NCI-H1048 (cell line): ENCODE measurements around the gene GSTO2.

Source experiments
- DNase-seq: peaks from one replicate; lab custom pipeline; 2025; lab: John Stamatoyannopoulos, UW

Gene GSTO2

DNA sequence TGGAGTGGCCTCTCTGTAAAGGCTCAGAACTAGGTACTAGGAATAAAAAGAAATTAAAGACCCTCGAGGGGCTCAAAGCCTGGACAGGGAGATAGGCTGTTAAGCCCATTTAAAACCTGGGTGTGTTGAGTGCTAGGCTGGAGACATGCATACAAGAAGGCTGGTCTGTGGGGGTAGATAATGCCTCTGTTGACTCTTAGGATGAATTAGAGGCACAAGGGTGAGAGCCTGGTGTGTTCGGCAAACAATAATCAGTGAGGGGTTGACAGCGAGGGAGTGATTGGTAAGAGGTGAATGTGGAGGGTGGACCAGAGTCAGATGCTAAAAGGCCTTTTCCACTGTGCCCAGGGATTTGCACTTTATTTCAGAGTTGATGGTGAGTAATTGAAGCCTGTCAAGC lies 12.7 kb downstream of the GSTO2 start:
- DNase-seq = no peak

DNA sequence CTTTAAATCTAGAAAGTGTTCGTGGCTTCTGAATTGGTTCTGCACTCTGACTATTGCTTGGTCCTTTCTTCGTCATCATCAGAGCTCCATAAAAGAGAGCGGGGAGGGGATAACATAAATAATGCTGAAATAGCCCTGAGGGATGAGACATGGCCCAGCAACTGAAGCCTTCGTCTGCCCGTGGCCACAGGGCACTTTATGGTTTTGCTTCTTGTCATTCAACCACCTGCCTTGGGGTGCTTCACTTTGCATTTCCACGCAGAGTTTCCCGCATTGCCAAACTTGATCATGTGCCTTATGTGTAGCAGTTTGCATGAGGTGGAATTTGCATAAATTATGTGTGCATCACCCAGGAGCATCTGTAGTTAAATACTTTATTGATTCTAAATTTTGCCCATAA lies 15.9 kb downstream of the GSTO2 start:
- DNase-seq = no peak

DNA sequence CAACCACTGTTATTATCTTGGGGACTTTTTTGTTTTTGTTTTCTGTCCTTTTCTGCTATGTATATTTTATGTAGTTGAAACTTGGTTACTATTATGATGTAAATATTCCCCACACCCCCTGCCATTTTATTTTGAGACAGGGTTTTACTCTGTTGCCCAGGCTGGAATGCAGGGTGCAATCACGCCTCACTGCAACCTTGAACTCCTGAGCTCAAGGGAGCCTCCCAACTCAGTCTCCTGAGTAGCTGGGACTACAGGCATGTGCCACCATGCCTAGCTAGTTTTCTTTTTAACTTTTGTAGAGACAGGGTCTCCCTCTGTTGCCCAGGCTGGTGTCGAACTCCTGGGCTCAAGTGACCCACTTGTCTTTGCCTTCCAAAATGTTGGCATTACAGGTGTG lies 18.0 kb downstream of the GSTO2 start:
- no peak for DNase-seq

DNA sequence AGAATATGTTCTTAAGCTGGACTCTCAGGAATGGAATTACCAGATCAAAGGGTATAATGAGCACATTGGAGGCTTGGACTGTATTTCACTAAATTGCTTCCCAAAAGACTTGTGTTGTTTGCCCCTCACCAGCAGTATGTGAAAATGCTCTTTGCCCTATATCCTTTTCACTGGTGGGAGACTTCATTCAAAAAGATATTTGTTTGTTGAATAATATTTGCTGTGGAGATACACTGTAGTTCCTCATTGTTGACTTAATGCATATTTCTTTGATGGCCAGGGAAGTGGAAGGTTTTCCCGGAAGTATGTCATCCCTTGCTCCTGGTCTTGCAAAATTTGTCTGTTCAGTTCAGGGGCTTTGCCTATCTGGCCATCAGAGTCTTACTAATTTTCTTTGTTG lies 19.4 kb downstream of the GSTO2 start:
- DNase-seq = no peak

DNA sequence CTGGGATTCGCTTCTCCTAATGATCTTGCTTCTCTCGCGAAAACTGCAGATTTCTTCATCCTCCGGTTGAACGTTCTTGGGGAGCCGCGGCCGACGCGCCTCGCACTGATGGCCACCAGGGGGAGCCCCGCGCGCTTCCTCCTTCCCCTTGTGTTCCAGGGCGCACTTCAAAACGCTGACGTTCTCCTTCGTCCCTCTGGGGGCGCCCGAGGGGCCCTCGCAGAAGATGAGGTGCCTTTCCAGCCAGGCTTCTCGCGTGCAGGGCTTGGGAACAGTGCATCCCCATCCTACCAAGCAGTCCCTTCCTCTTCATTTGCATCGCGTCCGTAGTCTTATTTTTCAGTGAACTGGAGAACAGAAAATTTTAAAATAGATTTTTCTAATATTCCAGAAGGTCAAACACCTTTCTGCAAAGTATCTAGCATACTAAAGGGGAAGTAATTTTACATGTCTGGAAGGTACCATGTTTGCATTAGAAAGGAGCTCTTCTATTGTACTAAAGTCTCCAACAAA lies 22.5 kb downstream of the GSTO2 start:
- DNase-seq = peak; percentile 76

DNA sequence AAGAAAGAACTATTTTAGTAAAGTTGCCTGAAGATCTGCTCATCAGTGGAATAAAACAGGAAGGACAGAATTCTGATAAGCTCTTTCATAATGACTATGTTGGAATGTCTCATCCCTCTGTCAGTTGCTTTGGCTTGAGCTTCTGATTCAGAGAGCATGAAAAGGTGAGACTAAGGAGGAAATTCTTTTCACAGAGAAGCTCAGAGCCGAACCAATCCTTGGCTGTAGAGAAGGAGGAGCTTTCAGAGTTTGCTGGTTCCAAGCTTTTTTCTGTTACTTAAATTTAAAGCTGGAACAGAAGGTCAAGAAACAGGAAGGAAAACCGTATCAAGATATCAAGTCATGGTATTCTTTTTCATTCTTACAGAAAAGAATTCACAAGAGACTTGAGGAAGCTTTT lies 24.0 kb downstream of the GSTO2 start:
- DNase-seq = no peak

DNA sequence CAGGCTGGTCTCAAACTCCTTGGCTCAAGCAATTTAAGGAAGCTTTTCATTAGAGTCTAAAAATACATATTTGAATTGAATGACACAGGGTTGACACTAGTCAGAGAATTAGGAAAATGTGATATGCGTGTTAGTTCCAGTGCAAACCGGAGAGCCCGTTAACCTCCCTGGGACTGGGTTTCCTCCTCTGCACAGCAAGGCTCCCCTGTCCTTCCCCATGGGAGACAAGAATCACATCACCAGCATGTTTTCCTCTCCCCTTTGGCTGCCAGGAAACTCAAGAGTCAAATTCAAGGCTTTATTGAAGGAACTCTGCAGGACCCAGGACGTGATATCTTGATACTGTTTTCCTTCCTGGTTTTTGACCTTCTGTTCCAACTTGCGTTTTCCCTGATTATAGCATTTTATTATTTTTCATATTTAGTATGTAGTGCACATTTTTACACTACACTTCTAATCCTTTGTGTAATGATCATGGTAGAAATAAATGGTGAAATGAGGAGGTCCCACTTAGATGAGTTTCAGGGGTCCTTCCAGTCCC lies 24.9 kb downstream of the GSTO2 start:
- no peak for DNase-seq

DNA sequence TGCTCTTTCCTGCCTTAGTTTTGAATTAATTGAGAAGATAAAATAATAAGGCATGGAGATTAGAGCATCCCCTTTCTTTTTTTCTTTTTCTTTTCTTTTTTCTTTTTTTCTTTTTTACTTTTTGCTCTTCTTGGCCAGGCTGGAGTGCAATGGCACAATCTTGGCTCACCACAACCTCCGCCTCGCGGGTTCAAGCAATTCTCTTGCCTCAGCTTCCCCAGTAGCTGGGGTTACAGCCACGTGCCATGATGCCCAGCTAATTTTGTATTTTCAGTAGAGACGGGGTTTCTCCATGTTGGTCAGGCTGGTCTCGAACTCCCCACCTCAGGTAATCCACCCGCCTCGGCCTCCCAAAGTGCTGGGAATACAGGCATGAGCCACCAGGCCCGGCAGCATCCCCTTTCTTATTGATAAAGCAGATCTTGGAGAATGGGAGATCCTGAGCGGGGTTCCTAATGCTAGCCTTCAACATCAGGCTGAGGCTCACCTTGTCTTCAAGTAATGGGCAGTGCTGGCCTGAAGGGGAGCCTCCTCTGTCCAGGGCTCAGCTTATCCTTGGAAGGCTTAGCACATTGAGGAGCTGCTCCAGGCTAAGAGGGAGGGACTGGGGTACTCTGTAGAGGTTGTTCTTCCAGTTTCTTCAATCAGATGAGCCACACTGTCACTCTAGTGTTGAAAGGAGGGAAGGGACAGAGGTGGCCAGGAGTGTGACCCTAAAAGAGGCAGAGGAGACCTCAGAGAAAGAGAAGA lies 27.9 kb downstream of the GSTO2 start:
- DNase-seq = no peak

DNA sequence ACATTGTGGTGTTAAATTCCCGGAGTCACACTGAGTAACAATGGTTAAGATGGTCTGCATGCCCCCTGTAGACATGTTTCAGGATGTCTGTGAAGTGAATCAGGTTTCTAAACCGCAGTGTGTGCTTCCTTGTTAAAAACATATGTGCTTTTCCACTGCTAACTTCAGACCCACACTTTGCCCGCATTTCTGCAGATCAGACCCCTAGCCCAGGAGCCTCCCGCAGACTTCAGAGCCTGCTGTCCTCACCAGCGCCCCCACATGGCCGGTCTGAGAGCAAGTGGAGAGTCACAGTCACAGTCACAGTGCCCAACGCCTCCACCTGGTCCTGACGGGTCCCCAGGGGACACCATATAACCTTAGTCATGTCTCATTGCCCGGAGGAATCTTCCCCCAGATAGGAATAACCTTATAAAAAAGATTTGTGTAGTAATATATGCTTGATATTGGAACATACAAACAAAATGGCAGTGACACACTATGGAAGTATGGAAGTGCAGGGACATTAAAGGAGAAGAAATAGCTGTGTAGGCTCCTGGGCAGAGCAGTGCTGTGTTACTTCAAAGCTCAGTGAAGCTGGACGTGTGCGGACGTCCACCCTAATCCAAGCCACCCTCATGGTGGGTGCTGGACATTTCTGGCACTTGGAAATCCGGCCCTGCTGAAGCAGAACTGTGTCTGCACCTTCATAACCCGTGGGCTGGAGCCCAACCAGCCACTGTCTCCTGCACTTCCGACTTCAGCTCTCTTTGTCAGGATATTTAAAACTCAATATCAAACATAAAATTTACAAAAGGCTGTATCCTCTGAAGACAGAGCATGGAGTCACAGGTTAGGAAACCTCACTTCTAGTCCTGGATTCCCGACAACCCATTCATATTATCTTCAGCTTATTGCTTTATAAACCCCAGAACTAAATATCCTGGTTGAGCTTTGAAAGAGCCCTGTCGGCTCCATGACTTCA lies 29.0 kb downstream of the GSTO2 start:
- DNase-seq = no peak

DNA sequence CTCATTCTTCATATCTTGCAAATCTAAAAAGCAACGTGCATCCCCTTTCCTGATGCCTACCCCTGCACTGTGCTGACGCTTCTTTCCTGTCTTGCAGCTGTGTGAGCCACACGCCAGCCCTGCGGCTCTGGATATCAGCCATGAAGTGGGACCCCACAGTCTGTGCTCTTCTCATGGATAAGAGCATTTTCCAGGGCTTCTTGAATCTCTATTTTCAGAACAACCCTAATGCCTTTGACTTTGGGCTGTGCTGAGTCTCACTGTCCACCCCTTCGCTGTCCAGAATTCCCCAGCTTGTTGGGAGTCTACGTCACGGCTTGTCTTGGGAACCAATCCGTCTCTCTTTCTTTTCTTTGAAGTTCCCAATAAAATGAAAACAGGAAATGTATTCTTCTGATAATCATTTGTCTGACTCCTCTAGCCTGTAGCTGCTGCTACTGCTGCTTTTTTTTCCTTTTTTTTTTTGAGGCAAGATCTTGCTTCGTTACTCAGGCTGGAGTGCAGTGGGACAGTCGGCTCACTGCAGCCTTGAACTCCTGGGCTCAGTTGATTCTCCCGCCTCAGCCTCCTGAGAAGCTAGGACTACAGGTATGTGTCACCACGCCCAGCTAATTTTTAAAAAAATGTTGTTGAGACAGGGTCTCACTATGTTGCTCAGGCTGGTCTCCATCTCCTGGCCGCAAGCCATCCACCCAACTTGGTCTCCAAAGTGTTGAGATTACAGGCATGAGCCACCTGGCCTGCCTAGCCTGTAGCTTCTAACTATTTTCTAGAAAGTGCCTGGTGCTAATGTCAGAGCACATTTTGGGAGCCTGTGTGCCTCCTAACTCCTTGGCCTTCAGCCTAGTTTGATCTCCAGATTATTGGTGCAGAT lies 30.3 kb downstream of the GSTO2 start:
- no peak for DNase-seq

DNA sequence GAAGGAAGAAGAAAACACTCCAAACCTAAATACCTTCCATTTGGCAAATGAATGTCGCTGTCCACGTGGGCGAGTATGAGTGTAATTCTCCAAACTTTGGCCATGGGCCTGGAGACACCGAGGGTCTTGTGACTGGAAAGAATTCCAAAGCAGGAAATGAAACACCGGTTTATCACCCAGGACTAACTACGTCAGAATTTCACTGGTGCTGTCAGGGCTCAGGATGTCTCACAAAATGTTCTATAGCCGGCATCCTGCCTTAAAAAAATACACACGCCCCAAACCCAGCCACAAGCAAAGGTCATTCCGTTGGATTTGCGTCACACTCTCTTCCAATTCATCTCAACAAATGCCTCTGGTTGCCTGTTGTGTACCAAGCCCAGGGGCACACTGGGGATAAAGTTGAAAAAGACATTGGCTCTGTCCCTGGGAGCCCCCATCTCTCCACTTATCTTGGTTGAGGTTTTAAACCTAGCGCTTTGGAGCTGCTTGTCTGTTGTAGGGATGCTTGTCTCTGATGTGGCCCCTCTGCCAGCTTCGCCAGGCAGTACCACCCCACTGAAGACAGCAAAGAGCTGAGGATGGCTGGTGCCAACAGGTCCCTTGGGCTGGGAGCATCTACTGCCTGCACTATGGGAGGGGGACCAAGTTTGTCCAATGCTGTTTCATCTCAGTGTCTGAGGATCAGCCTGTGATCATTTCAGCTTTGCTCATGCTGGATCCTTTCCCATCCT lies 31.2 kb downstream of the GSTO2 start:
- no peak for DNase-seq

DNA sequence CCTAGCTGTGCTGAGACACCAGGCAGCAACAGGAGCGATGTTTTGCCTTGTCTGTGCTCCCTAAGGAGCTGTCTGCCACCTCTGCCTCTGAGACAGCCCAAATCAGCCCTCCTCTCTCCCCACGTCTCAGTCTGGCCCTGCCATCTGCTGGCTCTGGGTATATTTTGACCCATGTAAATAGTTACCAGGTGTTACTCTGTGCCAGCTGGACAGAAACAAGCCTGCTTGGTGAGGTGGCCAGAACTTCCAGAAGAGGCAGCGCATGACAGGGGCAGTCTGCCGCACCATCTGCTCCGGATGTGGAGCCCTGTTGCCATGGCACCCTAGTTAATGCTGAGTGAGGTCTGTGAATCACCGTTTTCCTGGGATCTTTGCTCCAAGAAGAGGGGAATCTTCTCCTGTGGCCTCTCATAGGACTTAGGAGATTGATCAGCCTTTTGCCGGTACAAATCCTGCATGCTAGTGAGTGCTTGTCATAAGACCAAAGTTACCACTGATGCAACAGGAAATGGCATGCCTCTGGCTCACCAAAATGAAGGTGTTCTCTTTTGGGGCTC lies 31.8 kb downstream of the GSTO2 start:
- no peak for DNase-seq

DNA sequence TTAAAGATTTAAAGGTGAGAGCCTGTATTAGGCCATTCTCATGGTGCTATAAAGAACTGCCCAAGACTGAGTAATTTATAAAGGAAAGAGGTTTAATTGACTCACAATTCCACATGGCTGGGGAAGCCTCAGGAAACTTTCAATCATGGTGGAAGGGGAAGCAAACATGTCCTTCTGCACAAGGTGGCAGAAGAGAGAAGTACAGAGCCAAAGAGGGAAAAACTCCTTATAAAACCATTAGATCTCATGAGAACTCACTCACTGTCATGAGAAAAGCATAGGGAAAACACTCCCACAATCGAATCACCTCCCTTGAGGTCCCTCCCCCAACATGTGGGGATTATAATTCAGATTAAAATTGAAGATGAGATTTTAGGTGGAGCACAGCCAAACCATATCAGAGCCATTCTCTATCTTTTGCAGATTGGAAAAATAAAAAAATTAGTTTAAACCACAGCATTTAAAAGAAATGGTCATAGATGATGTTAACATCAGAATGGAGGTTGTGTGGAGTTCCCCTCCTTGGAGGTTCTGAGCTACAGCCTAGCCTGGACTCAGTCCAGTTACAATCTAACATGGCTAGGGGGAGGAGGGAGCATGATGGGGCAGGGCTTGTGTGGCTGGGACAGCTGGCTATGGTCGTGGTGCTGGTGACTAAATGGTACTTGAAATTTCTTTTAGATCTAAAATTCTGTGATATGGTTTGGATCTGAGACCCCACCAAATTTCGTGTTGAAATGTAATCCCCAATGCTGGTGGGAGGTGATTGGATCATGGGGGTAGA lies 33.1 kb downstream of the GSTO2 start:
- no peak for DNase-seq

DNA sequence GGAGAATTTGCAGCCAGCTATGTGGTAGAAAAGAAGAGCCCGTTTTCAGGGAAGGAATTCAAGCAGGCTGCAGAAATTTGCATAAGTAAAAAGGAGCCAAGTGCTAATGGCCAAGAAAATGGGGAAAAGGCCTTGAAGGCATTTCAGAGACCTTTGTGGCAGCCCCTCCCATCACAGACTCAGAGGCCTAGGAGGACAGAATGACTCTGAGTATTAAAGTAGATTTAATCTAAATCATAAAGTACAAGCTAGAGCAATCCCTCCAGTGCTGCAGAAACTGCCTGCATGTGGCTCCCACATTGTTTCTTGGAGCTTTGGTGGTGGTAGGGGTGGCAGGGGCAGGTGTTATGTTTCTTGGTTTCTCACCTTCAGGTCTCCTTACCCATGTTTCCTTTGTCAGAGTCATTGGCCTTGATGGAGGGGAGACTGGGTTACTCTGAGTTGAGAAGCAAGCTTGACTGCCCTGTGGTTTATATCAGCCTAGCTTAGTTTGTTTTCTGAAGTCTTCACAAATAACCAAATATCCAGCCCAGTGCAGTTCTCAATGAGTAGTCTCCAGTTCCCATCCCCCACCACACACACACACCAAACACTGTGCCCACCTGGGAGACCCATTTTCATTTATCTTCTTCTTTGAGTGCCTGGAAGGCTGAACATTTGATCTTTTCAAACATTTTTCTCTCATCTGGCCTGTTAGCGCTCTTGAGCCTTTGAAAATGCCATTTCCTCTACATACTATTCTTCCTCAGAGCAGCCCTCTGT lies 34.8 kb downstream of the GSTO2 start:
- no peak for DNase-seq

DNA sequence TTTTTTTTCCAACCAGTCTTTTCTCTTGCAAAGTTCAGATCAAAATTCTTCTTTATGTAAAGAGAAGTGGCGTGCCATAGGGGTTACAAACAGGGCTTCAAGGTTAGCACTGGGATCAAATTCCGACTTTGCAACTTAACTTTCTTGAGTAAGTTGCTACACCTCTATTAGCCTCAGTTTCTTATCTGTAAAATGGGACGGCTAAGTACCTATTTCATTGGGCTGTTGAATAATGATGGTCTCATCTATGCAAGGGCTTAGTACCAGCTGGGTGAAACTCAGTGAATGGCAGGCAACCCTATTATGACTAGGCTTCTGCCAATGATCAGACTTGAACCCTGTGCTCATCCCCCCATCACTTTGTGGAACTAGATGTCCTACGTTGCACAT lies 35.4 kb downstream of the GSTO2 start:
- no peak for DNase-seq

DNA sequence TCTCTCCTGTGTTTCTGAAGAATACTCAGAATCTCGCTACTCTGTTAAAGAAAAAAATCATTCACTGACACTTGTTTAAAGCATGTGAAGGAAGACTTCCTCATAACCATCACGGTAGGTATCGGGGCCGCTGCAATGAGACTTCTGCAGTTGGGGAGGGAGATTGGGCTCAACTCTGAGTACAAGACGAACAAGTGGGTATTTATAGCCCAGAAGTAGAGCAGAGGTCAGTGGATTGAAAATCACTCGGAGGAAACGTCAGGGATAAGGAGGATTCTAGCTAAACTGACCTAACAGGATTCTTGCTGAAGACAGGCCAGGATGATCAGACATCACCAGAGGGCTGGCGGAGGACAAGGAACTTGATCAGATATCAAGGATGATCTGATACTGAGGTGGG lies 35.9 kb downstream of the GSTO2 start:
- DNase-seq = no peak

DNA sequence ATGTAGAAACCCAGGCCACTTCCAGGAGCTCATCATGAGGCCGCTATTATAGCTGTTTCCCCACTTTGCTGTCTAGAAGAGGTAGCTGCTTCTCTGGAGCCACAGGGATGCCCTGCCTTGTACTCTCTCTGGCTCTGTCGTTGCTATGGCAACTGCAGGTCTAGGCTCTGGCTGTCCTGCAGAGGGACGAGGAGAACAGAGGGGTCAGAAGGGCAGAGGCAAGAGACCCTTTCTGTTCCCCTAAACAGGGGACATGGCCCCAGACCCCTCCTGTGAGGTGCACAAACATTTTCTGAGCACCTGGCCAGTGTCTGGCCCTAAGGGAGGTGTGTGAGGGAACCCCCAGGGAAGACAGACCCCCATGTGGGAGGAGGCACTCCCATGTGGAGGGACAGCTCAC lies 37.9 kb downstream of the GSTO2 start:
- DNase-seq = no peak

DNA sequence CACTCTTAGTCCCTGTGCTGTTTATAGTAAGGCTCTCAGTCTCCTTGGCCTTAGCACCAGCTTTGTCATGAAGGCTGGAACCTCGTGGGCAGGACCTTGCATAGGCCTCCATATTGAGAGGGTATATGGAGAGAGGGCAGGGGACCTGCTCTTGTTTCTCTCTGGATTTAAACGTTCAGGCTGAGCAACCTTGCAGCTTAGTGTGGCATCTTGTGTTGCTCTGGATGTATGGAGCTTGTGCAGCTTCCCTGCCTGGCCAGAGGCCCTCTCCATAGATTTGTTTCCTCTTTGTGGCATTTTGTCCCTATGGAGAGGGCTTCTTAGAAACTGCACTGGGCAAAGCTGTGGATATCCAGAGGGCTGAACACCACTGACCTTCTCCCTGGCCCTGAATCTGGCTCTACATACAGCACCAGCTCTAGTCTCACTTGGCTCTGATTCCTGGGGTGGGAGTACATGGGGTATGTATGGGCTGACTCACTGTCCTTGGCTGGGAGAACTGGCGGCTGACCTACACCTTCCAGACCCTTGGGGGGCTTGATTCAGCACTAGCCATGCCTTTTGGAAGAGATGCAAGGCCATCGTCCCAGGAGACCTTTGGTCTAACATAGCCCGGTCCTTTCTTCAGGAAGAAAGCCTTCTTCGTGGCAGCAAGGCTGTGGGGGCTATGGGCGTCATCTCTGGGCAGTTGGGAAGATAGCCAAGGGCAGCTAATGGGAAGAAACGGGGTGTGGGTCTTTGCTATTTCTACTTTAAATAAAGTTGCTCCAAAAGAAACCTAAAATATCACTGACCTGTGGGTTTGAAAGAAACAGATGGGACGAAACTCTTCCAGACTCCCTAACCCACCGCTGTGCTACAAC lies 38.8 kb downstream of the GSTO2 start:
- no peak for DNase-seq
